SJSA1 (cell line): ENCODE measurements around the gene DGKI. TPM values are rescaled to one million over a fixed set of nuclear protein-coding genes. Genes with fewer than 3 reads are reported as not detected.

ENCODE experiments used
- DNase-seq, 2 experiments: peaks; one replicate each; pipeline ENCODE4 v3.0.0-alpha.2; 2015 to 2020; ENCODE audit warnings: low spot score in 2 of 2, low read depth in 1 of 2
- H3K27ac ChIP-seq: fragments of 250-450 bp; sonication (Bioruptor Pico); 2 replicates; pipeline ENCODE4 v1.5.1; 2020; ENCODE audit warnings: mild to moderate bottlenecking, moderate library complexity
- H3K27me3 ChIP-seq: fragments of 250-450 bp; sonication (Bioruptor Pico); replicated peaks from 2 replicates; pipeline ENCODE4 v1.5.1; 2020; ENCODE audit warnings: mild to moderate bottlenecking, moderate library complexity
- H3K36me3 ChIP-seq: fragments of 250-450 bp; sonication (Bioruptor Pico); 2 replicates; pipeline ENCODE4 v1.5.1; 2020; ENCODE audit warnings: mild to moderate bottlenecking
- H3K4me1 ChIP-seq: fragments of 250-450 bp; sonication (Bioruptor Pico); replicated peaks from 2 replicates; pipeline ENCODE4 v1.6.1; 2021; ENCODE audit warnings: mild to moderate bottlenecking
- H3K4me3 ChIP-seq: fragments of 250-450 bp; sonication (Bioruptor Pico); 2 replicates; pipeline ENCODE4 v1.5.1; 2020; ENCODE audit warnings: mild to moderate bottlenecking
- H3K9me3 ChIP-seq: fragments of 250-450 bp; sonication (Bioruptor Pico); replicated peaks from 2 replicates; pipeline ENCODE4 v1.5.1; 2020; ENCODE audit warnings: mild to moderate bottlenecking
- total RNA-seq: library from RNA; depleted of rRNA; stranded (reverse); fragments of >200 nt; shearing (Covaris generic); gene quantifications from 2 replicates; pipeline ENCODE4 v1.2.3, GENCODE V29; 2014

The DGKI gene
- total RNA-seq, 1 experiment from 2014 or later, result 1.6 TPM

- no peaks in the 10 kb centered on the region for H3K9me3 ChIP-seq
- DNase-seq, result no peak
- H3K4me3 ChIP-seq, result no peak overlapping the region
These were observed 315.1 kb downstream of the DGKI start for GRCh38 chr7:137531671-137532070.

GRCh38 chr7:137527634-137528033 is 319.1 kb downstream of the DGKI start:
- Histone ChIP-seq H3K4me1 (no peaks in the 10 kb centered on the region), H3K9me3 (no peaks in the 10 kb centered on the region), H3K27ac (no peak overlapping the region), H3K36me3 (no peaks in the 10 kb centered on the region), H3K4me3 (no peak overlapping the region), H3K27me3 (no peaks in the 10 kb centered on the region)
- DNase-seq, result no peak

More at GRCh38 chr7:137531671-137532070, 315.1 kb downstream of the DGKI start:
- Histone ChIP-seq H3K36me3 (no peaks in the 10 kb centered on the region), H3K4me1 (peaks cover 5% of the 10 kb centered on the region; the same call in 1 of the 2 replicates), H3K27ac (no peak overlapping the region), H3K27me3 (no peaks in the 10 kb centered on the region)

GRCh38 chr7:137523171-137523570 is 323.6 kb downstream of the DGKI start:
- H3K27ac ChIP-seq, result no peak overlapping the region
- no peaks in the 10 kb centered on the region for H3K4me1 ChIP-seq
- no peaks in the 10 kb centered on the region for H3K36me3 ChIP-seq
- no peaks in the 10 kb centered on the region for H3K9me3 ChIP-seq
- H3K27me3 ChIP-seq, result no peaks in the 10 kb centered on the region
- no peak for DNase-seq
- H3K4me3 ChIP-seq, result no peak overlapping the region

- Histone ChIP-seq H3K27me3 (no peaks in the 10 kb centered on the region), H3K36me3 (no peaks in the 10 kb centered on the region), H3K4me3 (no peak overlapping the region), H3K27ac (no peak overlapping the region), H3K4me1 (no peaks in the 10 kb centered on the region), H3K9me3 (no peaks in the 10 kb centered on the region)
- DNase-seq, result no peak
These were observed 325.3 kb downstream of the DGKI start for GRCh38 chr7:137521451-137521850.

GRCh38 chr7:137519947-137520346 is 326.8 kb downstream of the DGKI start:
- no peak overlapping the region for H3K27ac ChIP-seq
- no peak for DNase-seq
- H3K27me3 ChIP-seq, result no peaks in the 10 kb centered on the region

GRCh38 chr7:137519181-137519691 is 327.5 kb downstream of the DGKI start:
- Histone ChIP-seq H3K4me3 (no peak overlapping the region), H3K27ac (no peak overlapping the region), H3K27me3 (no peaks in the 10 kb centered on the region), H3K4me1 (no peaks in the 10 kb centered on the region), H3K9me3 (no peaks in the 10 kb centered on the region), H3K36me3 (no peaks in the 10 kb centered on the region)
- DNase-seq, result no peak

More at GRCh38 chr7:137519947-137520346, 326.8 kb downstream of the DGKI start:
- H3K4me3 ChIP-seq, result no peak overlapping the region
- H3K4me1 ChIP-seq, result no peaks in the 10 kb centered on the region
- H3K36me3 ChIP-seq, result no peaks in the 10 kb centered on the region
- no peaks in the 10 kb centered on the region for H3K9me3 ChIP-seq

- DNase-seq, result no peak
- Histone ChIP-seq H3K27me3 (no peaks in the 10 kb centered on the region), H3K4me3 (no peak overlapping the region), H3K9me3 (no peaks in the 10 kb centered on the region), H3K27ac (no peak overlapping the region), H3K4me1 (peaks cover 18% of the 10 kb centered on the region), H3K36me3 (no peaks in the 10 kb centered on the region)
These were observed 333.7 kb downstream of the DGKI start for GRCh38 chr7:137513091-137513490.

- peaks cover 25% of the 10 kb centered on the region for H3K4me1 ChIP-seq
- no peaks in the 10 kb centered on the region for H3K9me3 ChIP-seq
- no peaks in the 10 kb centered on the region for H3K36me3 ChIP-seq
- no peaks in the 10 kb centered on the region for H3K27me3 ChIP-seq
- no peak for DNase-seq
- no peak overlapping the region for H3K27ac ChIP-seq
- no peak overlapping the region for H3K4me3 ChIP-seq
These were observed 339.7 kb downstream of the DGKI start for GRCh38 chr7:137507096-137507495.

GRCh38 chr7:137506031-137506430 is 340.7 kb downstream of the DGKI start:
- no peaks in the 10 kb centered on the region for H3K27me3 ChIP-seq

GRCh38 chr7:137501562-137501961 is 345.2 kb downstream of the DGKI start:
- H3K4me1 ChIP-seq, result no peaks in the 10 kb centered on the region
- DNase-seq, result no peak
- H3K4me3 ChIP-seq, result no peak overlapping the region
- H3K27me3 ChIP-seq, result no peaks in the 10 kb centered on the region
- H3K9me3 ChIP-seq, result no peaks in the 10 kb centered on the region
- H3K27ac ChIP-seq, result no peak overlapping the region
- H3K36me3 ChIP-seq, result no peaks in the 10 kb centered on the region

More at GRCh38 chr7:137506031-137506430, 340.7 kb downstream of the DGKI start:
- no peak for DNase-seq
- no peak overlapping the region for H3K4me3 ChIP-seq
- H3K36me3 ChIP-seq, result no peaks in the 10 kb centered on the region
- peaks cover 25% of the 10 kb centered on the region for H3K4me1 ChIP-seq
- H3K9me3 ChIP-seq, result no peaks in the 10 kb centered on the region
- no peak overlapping the region for H3K27ac ChIP-seq

GRCh38 chr7:137492889-137493288 is 353.9 kb downstream of the DGKI start:
- Histone ChIP-seq H3K27me3 (no peaks in the 10 kb centered on the region), H3K27ac (no peak overlapping the region), H3K4me3 (no peak overlapping the region), H3K36me3 (no peaks in the 10 kb centered on the region), H3K4me1 (no peaks in the 10 kb centered on the region), H3K9me3 (no peaks in the 10 kb centered on the region)
- DNase-seq, result no peak

- Histone ChIP-seq H3K4me1 (no peaks in the 10 kb centered on the region), H3K27me3 (no peaks in the 10 kb centered on the region), H3K9me3 (no peaks in the 10 kb centered on the region), H3K27ac (no peak overlapping the region), H3K4me3 (no peak overlapping the region), H3K36me3 (no peaks in the 10 kb centered on the region)
- DNase-seq, result no peak
These were observed 356.9 kb downstream of the DGKI start for GRCh38 chr7:137489880-137490279.

- Histone ChIP-seq H3K9me3 (no peaks in the 10 kb centered on the region), H3K4me1 (no peaks in the 10 kb centered on the region), H3K27me3 (no peaks in the 10 kb centered on the region), H3K36me3 (no peaks in the 10 kb centered on the region), H3K27ac (no peak overlapping the region), H3K4me3 (no peak overlapping the region)
- DNase-seq, result no peak
These were observed 358.7 kb downstream of the DGKI start for GRCh38 chr7:137488038-137488437.

- Histone ChIP-seq H3K4me3 (no peak overlapping the region), H3K4me1 (no peaks in the 10 kb centered on the region), H3K27me3 (no peaks in the 10 kb centered on the region), H3K36me3 (no peaks in the 10 kb centered on the region), H3K27ac (no peak overlapping the region), H3K9me3 (no peaks in the 10 kb centered on the region)
- DNase-seq, result no peak
These were observed 361.0 kb downstream of the DGKI start for GRCh38 chr7:137485818-137486217.

- H3K27ac ChIP-seq, result no peak overlapping the region
- no peaks in the 10 kb centered on the region for H3K4me1 ChIP-seq
- H3K4me3 ChIP-seq, result no peak overlapping the region
- H3K27me3 ChIP-seq, result no peaks in the 10 kb centered on the region
- no peaks in the 10 kb centered on the region for H3K9me3 ChIP-seq
- no peak for DNase-seq
- H3K36me3 ChIP-seq, result no peaks in the 10 kb centered on the region
These were observed 362.4 kb downstream of the DGKI start for GRCh38 chr7:137484326-137484725.
